ENCODE data around the gene GRID1.

DNA sequence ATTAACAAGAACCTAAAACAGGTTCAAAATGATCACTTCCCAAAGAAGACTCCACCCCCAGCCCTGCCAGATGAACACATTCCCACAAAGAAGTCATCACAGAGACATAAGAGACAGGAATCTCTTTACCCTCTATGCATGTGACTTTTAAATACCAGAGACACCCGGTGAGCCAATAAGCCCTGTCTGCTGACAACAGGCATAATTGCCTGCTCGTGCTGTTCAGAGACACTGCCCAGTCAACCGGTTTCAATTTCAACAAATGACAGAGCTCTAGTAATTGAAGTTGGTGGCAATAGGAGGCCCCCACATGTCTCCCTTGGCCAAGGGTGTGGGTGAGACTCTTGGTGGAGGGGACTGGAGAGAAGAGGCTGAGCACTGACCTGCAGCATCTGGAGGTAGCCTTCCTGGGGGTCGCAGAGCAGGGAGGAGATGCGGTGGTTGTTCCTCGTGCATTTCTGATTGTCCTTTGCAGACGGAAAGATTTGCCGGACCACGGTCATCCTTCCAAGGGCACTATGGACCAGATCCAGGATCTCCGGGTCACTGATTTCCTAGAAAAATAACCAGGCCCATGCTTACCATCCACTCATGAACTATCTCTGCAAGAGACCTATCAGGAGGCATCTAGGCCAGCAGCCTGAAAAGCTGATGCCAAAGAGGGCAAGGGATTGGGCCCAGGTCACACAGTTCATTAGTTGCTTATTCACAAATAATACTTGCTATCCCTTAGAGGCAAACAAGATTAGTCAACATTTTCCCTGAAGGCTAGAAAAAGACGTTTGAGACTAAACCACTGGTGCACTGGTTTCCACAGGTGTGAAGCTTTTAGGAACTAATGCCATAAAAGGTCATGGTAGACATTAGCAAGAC, 497.7 kb downstream of the GRID1 start:
- TF ChIP-seq, protein P1, sequence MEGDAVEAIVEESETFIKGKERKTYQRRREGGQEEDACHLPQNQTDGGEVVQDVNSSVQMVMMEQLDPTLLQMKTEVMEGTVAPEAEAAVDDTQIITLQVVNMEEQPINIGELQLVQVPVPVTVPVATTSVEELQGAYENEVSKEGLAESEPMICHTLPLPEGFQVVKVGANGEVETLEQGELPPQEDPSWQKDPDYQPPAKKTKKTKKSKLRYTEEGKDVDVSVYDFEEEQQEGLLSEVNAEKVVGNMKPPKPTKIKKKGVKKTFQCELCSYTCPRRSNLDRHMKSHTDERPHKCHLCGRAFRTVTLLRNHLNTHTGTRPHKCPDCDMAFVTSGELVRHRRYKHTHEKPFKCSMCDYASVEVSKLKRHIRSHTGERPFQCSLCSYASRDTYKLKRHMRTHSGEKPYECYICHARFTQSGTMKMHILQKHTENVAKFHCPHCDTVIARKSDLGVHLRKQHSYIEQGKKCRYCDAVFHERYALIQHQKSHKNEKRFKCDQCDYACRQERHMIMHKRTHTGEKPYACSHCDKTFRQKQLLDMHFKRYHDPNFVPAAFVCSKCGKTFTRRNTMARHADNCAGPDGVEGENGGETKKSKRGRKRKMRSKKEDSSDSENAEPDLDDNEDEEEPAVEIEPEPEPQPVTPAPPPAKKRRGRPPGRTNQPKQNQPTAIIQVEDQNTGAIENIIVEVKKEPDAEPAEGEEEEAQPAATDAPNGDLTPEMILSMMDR (IDR thresholded peaks at IDR 0.05), result no peak
- TF ChIP-seq POLR2A (IDR thresholded peaks at IDR 0.05) (no peak), POLR2AphosphoS5 (IDR thresholded peaks at IDR 0.05) (no peak)

Data from breast epithelium (tissue), 3 donors.